Measurements from ENCODE around the gene CAND1. TPM values are rescaled to one million over a fixed set of nuclear protein-coding genes. Genes with fewer than 3 reads are reported as not detected.

The CAND1 gene
- total and polyA plus RNA-seq, 2 of the 8 experiments (the other 6 are each of a cell fraction or from before 2014, with no cell fraction given) = 39.4 to 271 TPM

GRCh38 chr12:67331123-67331522 lies 62.0 kb downstream of the CAND1 start:
- ChIA-PET CTCF (ENCODE audit: partially characterized antibody) (no interaction called here), POLR2A (ENCODE audit: partially characterized antibody) (no interaction called here)
- FAIRE-seq (no peak), DNase-seq (ENCODE audit: low read depth in 1 of 2, low spot score in 2 of 2) (no peak)
- Histone ChIP-seq H3K27me3 (replicated peaks in 1 of 4; ENCODE audit: control insufficient read depth in 3 of 4, extremely low read depth in 1 of 4, insufficient read depth in 3 of 4, low read length in 3 of 4) (no peaks in the 10 kb centered on the region), H2BK15ac (ENCODE audit: low read length) (no peak overlapping the region), H3K14ac (ENCODE audit: insufficient read length) (no peak overlapping the region), H3K79me2 (ENCODE audit: control insufficient read depth in 1 of 2, insufficient read depth in 2 of 2, low read length in 2 of 2) (no peaks in the 10 kb centered on the region), H3K23me2 (ENCODE audit: low read depth, low read length) (no peaks in the 10 kb centered on the region; the same call in 1 of the 2 replicates), H4K8ac (ENCODE audit: extremely low read depth, insufficient read depth, low read length) (no peak overlapping the region), H2AK5ac (ENCODE audit: low read depth, low read length) (no peak overlapping the region), H3K4me2 (ENCODE audit: insufficient read depth in 1 of 2, low read depth in 2 of 2, low read length in 2 of 2) (no peak overlapping the region), H3K9me3 (ENCODE audit: insufficient read depth in 2 of 2, low read depth in 1 of 2, low read length in 1 of 2) (no peaks in the 10 kb centered on the region; a peak in 1 of 4 replicates), H3K56ac (replicated peaks; ENCODE audit: insufficient read length, low read depth, low read length) (no peak overlapping the region), H2BK20ac (ENCODE audit: low read length) (no peak overlapping the region), H3K9ac (replicated peaks in 1 of 4; ENCODE audit: extremely low read depth in 1 of 4, low read depth in 3 of 4, low read length in 3 of 4) (no peak overlapping the region), H3K18ac (ENCODE audit: extremely low read depth, low read length) (no peak overlapping the region), H3K23ac (ENCODE audit: insufficient read length) (no peak overlapping the region), H3K4ac (replicated peaks; ENCODE audit: insufficient read length, low read depth, low read length) (no peak overlapping the region), H4K5ac (ENCODE audit: insufficient read length, low read depth, low read length) (no peak overlapping the region), H3K4me1 (replicated peaks in 1 of 4; ENCODE audit: control insufficient read depth in 3 of 4, insufficient read depth in 4 of 4, low read length in 3 of 4) (no peaks in the 10 kb centered on the region), H2BK120ac (replicated peaks; ENCODE audit: low read depth, low read length) (no peak overlapping the region), H2BK5ac (ENCODE audit: low read depth, low read length) (no peak overlapping the region), H3K4me3 (ENCODE audit: extremely low read depth in 1 of 4, insufficient read depth in 2 of 4, low read depth in 3 of 4, low read length in 4 of 4) (no peak overlapping the region), H4K20me1 (replicated peaks in 1 of 2; ENCODE audit: control insufficient read depth in 1 of 2, insufficient read depth in 2 of 2, low read length in 2 of 2) (no peaks in the 10 kb centered on the region), H2BK12ac (ENCODE audit: low read depth, low read length) (no peak overlapping the region), H3K79me1 (ENCODE audit: low read depth, low read length) (no peaks in the 10 kb centered on the region), H3K27ac (ENCODE audit: low read depth, low read length) (no peak overlapping the region), H4K91ac (replicated peaks; ENCODE audit: insufficient read length, low read length) (no peak overlapping the region), H2AFZ (ENCODE audit: low read length) (no peak overlapping the region), H3K36me3 (ENCODE audit: control insufficient read depth in 2 of 4, insufficient read depth in 4 of 4, low read length in 3 of 4) (no peaks in the 10 kb centered on the region)
- 92% methylated on average over 1 of the region's 1 CpG; no CpG with 5 or more reads in 1 of the 2 experiments for WGBS, 2 experiments (ENCODE audit: extremely low coverage in 1 of 2, insufficient coverage in 1 of 2, insufficient read length in 1 of 2, insufficient replicate concordance in 2 of 2, low coverage in 1 of 2, low lambda C conversion rate in 2 of 2, missing lambda C conversion rate in 1 of 2)
- TF ChIP-seq SP1 (IDR thresholded peaks at IDR 0.05; ENCODE audit: low read depth, low read length) (no peak), POU5F1 (IDR thresholded peaks at IDR 0.05; ENCODE audit: low read depth, low read length) (no peak), CTBP2 (IDR thresholded peaks at IDR 0.05; ENCODE audit: borderline replicate concordance, insufficient read depth, insufficient read length, low read length) (no peak), NRF1 (IDR thresholded peaks at IDR 0.05; ENCODE audit: low read depth, low read length) (no peak), SIRT6 (IDR thresholded peaks at IDR 0.05; ENCODE audit: low read length) (no peak), EP300 (IDR thresholded peaks at IDR 0.05; ENCODE audit: borderline replicate concordance in 1 of 2, low read depth in 2 of 2, low read length in 2 of 2) (no peak)
